Activated CD4-positive, alpha-beta T cell treated with anti-CD3 and anti-CD28 coated beads for 36 hours (primary cell): Measurements from ENCODE around the gene MS4A14. TPM values are rescaled to one million over a fixed set of nuclear protein-coding genes. Genes with fewer than 3 reads are reported as not detected.

ENCODE experiments used
- ATAC-seq: fragments of 200-7000 bp; cut with Tn5 transposase; one replicate; pipeline ENCODE4 v1.10.0; 2021; ENCODE audit warnings: mild to moderate bottlenecking, moderate library complexity
- CTCF ChIA-PET: fragments of 350-600 bp; sonication (Branson Sonifier 250); formaldehyde crosslinking; loops from one replicate; lab custom pipeline; 2021; ENCODE audit warnings: antibody characterized with exemption; lab: Charles Lee
- POLR2A ChIA-PET: fragments of 350-600 bp; sonication (Branson Sonifier 250); formaldehyde crosslinking; loops from one replicate; lab custom pipeline; 2021; ENCODE audit warnings: antibody characterized with exemption, inconsistent platforms; lab: Charles Lee
- DNase-seq: peaks from one replicate; pipeline ENCODE4 v3.0.0-alpha.2; 2020
- H3K27ac Mint-ChIP-seq: one replicate; pipeline ENCODE4 v1.8.0; 2021; ENCODE audit warnings: mixed read lengths
- H3K27me3 Mint-ChIP-seq: one replicate; pipeline ENCODE4 v1.8.0; 2021; ENCODE audit warnings: mixed read lengths
- H3K36me3 Mint-ChIP-seq: one replicate; pipeline ENCODE4 v1.8.0; 2021; ENCODE audit warnings: low read depth, mixed read lengths
- H3K4me1 Mint-ChIP-seq: one replicate; pipeline ENCODE4 v1.8.0; 2021; ENCODE audit warnings: mixed read lengths
- H3K4me3 Mint-ChIP-seq: one replicate; pipeline ENCODE4 v1.8.0; 2021; ENCODE audit warnings: mild to moderate bottlenecking, moderate library complexity, mixed read lengths
- H3K9me3 Mint-ChIP-seq: one replicate; pipeline ENCODE4 v1.8.0; 2021; ENCODE audit warnings: low read depth, mixed read lengths
- intact Hi-C, 2 experiments: fragments of 100-400 bp; cut with DNase I in 1 of 2; cut with micrococcal nuclease in 1 of 2; formaldehyde crosslinking; loops; one replicate each; pipeline versions ENCODE4 v1.14.2 to v1.15.1; 2022 to 2024; cut with DNase I, micrococcal nuclease
- total RNA-seq, 2 experiments: library from RNA; stranded (reverse); gene quantifications; one replicate each; pipeline ENCODE4 v1.2.3, GENCODE V29; 2021

The MS4A14 gene
- total RNA-seq, 2 experiments from 2014 or later: not detected

DNA sequence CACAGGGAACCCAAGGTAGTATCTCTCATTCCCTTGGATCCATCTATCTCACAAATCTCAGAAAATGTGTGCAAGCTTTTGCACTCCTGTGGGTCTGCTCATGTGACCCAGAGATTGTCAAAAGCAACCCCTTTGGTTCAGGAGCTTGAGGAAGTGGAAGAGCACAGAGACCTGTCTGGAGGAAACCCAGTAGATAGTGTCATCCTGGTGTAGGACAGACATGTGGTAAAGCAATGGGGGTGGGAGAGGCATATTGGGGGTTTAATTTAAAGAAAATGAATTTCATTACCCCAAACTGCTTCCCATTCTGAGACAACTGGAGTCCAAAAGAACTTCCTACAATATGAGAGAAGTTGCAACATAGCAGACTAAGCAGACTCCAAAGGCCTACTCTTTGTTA, 5.8 kb upstream of the MS4A14 start:
- intact Hi-C loops: no loop called here
- Mint-ChIP-seq H3K36me3 (no peaks in the 10 kb centered on the region), H3K9me3 (no peaks in the 10 kb centered on the region), H3K27me3 (peaks cover 3% of the 10 kb centered on the region), H3K4me1 (no peaks in the 10 kb centered on the region), H3K27ac (no peak overlapping the region), H3K4me3 (no peak overlapping the region)
- DNase-seq (no peak), ATAC-seq (no peak)
- CTCF ChIA-PET: interaction anchor here (1.1 kb wide), 1 partner anchor 28 kb away, joined by 3 read pairs; no protein-coding TSS in a partner anchor
- POLR2A ChIA-PET: no interaction called here

DNA sequence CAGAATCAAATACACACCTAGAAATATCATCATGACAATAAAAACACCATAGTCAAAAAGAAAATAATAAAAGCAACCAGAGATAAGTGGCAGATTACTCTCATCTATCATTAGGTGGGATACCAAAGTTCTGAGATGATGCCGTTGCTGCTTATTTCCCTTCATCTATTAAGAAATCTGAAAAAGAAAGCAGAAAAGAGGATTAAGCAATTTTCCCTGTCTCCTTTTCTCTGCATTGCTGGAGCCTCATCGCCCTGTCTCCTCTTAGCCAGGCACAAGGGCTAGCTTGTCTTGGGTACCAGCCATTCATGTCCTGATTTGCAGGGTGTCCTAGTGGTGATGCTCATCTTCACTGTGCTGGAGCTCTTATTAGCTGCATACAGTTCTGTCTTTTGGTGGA, 3.9 kb upstream of the MS4A14 start:
- ATAC-seq: no peak
- no peaks in the 10 kb centered on the region for H3K4me1 Mint-ChIP-seq
- H3K36me3 Mint-ChIP-seq: no peaks in the 10 kb centered on the region
- CTCF ChIA-PET: no interaction called here
- no peaks in the 10 kb centered on the region for H3K9me3 Mint-ChIP-seq
- no peak overlapping the region for H3K27ac Mint-ChIP-seq
- intact Hi-C loops: no loop called here
- POLR2A ChIA-PET: no interaction called here
- no peaks in the 10 kb centered on the region for H3K27me3 Mint-ChIP-seq
- no peak for DNase-seq
- H3K4me3 Mint-ChIP-seq: no peak overlapping the region

DNA sequence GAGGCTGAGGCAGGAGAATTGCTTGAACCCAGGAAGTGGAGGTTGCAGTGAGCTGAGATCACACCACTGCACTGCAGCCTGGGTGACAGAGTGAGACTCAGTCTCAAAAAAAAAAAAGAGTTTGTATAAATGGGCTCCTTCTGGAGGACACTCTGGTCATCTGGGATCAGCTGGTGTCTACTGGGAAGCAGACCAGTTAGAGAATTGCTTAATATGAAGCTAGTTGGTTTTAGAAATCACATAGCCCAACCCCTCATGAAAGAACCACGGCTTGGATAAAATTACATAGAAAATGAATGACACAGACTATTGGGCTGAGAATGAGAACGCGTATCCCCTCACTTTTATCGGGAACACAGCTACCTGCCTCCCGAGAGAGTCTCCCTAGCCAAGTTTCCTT, 3.2 kb upstream of the MS4A14 start:
- CTCF ChIA-PET: no interaction called here
- intact Hi-C loops: no loop called here
- ATAC-seq (no peak), DNase-seq (no peak)
- POLR2A ChIA-PET: no interaction called here
- Mint-ChIP-seq H3K4me1 (no peaks in the 10 kb centered on the region), H3K4me3 (no peak overlapping the region), H3K27me3 (no peaks in the 10 kb centered on the region), H3K36me3 (no peaks in the 10 kb centered on the region), H3K27ac (no peak overlapping the region), H3K9me3 (no peaks in the 10 kb centered on the region)

DNA sequence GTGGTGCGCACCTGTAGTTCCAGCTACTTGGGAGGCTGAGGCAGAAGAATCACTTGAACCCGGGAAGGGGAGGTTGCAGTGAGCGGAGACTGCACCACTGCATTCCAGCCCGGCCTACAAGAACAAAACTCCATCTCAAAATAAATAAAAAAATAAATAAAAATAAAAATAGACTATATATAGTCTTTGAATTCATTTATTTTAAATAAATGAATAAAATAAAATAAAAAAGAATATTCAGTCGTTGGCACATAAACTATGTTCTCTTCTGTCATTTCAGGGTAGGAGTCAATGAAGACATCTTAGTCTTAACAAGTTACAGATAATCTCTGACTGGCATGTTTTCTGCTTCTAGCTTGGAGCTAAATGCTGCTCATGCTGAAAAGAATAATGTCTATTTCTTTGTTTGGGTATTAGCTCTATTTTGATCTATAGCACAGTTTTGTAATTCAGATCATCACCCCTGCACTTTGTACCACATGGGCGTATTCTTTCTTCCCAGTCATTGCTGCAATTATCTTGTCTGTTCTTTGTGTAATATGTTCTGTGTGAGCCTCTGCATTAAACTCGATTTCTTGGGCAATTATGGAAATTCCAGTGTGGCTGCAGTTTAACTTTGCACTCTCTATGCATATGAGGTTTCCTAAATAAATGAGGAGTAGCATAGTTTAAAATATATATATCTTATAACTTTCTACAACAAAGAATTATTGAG, 1.4 kb upstream of the MS4A14 start:
- ATAC-seq (no peak), DNase-seq (no peak)
- no peaks in the 10 kb centered on the region for H3K4me1 Mint-ChIP-seq
- no peak overlapping the region for H3K4me3 Mint-ChIP-seq
- H3K27ac Mint-ChIP-seq: no peak overlapping the region
- intact Hi-C loops: no loop called here
- no peaks in the 10 kb centered on the region for H3K36me3 Mint-ChIP-seq
- no peaks in the 10 kb centered on the region for H3K9me3 Mint-ChIP-seq
- H3K27me3 Mint-ChIP-seq: no peaks in the 10 kb centered on the region
- POLR2A ChIA-PET: no interaction called here
- CTCF ChIA-PET: no interaction called here

DNA sequence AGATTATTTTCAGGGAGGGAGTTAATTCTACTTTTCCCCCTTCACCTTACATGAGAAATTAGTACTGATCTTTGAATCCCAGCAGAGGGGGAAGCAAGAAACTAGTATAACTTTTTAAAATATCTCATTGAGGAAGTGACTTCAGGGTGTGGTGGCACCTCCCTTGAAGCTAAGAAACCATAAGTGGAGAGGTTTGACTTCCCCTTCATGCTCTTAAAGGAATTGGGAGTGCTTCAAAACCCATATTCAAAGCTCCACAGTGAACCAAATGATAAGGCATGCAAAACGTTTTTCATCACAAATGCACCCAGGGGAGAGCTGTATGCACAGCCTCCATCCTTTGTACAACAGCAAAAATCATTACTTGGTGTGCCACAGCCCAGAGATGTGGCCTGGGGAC, 540 bp downstream of the MS4A14 start:
- POLR2A ChIA-PET: no interaction called here
- Mint-ChIP-seq H3K27ac (no peak overlapping the region), H3K4me3 (no peak overlapping the region), H3K4me1 (no peaks in the 10 kb centered on the region), H3K27me3 (no peaks in the 10 kb centered on the region), H3K9me3 (no peaks in the 10 kb centered on the region), H3K36me3 (no peaks in the 10 kb centered on the region)
- CTCF ChIA-PET: interaction anchor here (0.5 to 0.8 kb wide), 3 partner anchors 14 to 300 kb away, joined by 3 to 4 read pairs (median 3); no protein-coding TSS in a partner anchor
- DNase-seq (no peak), ATAC-seq (no peak)
- intact Hi-C loops: no loop called here

DNA sequence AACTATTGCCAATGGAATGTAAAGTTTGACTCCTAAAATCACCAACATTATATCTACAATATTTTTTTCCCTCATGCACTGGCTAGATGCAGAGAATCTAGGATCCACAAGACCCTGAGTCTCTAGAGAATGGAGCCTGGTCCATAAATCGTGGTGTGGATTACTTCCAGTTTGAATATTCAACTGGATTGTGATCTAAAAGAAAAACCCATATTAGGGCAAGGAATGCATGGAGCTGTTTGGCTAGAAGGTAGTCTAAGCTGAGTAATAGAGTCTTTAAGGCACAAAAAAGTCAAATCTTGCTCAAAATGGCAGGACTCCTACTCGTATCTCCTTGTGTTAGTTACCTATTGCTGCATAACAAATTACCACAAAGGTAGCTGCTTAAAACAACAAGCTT, 23.8 kb downstream of the MS4A14 start:
- intact Hi-C loops: no loop called here
- no peaks in the 10 kb centered on the region for H3K9me3 Mint-ChIP-seq
- peaks cover 10% of the 10 kb centered on the region for H3K27me3 Mint-ChIP-seq
- ChIA-PET CTCF (no interaction called here), POLR2A (no interaction called here)
- H3K36me3 Mint-ChIP-seq: no peaks in the 10 kb centered on the region
- H3K27ac Mint-ChIP-seq: no peak overlapping the region
- ATAC-seq (no peak), DNase-seq (no peak)
- H3K4me3 Mint-ChIP-seq: no peak overlapping the region
- H3K4me1 Mint-ChIP-seq: no peaks in the 10 kb centered on the region

DNA sequence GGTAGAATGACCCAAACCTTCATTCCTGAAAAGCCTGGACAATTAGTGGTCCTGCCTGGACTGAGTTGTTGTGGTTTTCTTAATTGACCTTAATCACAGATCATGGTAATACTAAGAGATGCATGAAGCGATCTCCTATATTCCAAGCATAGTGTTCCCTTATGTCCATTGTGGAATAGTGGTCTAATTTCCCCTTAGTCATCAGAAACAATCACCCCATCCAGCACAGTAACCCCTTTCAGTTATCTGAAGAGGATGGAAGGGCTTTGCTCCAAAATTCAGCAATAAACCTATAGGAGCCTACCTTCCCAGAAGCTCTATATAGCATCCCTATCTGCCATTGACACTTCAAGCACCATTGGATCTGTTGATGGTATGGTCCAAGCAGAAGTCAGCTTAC, 26.4 kb downstream of the MS4A14 start:
- DNase-seq (no peak), ATAC-seq (no peak)
- ChIA-PET CTCF (interaction anchor here (0.5 to 0.6 kb wide), 2 partner anchors 175 to 599 kb away, joined by 3 to 5 read pairs; no protein-coding TSS in a partner anchor), POLR2A (no interaction called here)
- Mint-ChIP-seq H3K27ac (no peak overlapping the region), H3K27me3 (peaks cover 2% of the 10 kb centered on the region), H3K36me3 (no peaks in the 10 kb centered on the region), H3K4me3 (no peak overlapping the region), H3K9me3 (no peaks in the 10 kb centered on the region), H3K4me1 (no peaks in the 10 kb centered on the region)
- intact Hi-C loops: no loop called here

DNA sequence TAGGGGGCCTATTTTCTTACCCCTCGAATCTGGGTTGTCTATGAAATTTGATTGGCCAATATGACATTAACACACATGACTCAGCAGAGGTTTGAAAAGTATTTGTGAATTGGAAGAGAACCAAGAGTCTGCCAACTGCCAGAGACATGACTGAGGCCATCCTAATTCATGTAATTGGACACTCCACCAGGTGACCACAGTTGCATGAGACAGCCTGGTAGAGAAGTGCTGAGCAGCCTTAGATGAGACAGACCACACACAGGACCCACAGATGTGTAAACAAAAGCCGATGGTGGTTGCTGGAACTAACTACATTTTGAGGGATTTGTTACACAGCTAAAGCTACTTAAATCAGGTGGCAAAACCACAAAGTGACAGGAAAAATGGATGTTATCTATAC, 32.3 kb downstream of the MS4A14 start:
- ATAC-seq (no peak), DNase-seq (no peak)
- Mint-ChIP-seq H3K27me3 (peaks cover 18% of the 10 kb centered on the region), H3K27ac (no peak overlapping the region), H3K4me3 (no peak overlapping the region), H3K36me3 (no peaks in the 10 kb centered on the region), H3K4me1 (no peaks in the 10 kb centered on the region), H3K9me3 (no peaks in the 10 kb centered on the region)
- ChIA-PET POLR2A (no interaction called here), CTCF (no interaction called here)
- intact Hi-C loops: no loop called here

DNA sequence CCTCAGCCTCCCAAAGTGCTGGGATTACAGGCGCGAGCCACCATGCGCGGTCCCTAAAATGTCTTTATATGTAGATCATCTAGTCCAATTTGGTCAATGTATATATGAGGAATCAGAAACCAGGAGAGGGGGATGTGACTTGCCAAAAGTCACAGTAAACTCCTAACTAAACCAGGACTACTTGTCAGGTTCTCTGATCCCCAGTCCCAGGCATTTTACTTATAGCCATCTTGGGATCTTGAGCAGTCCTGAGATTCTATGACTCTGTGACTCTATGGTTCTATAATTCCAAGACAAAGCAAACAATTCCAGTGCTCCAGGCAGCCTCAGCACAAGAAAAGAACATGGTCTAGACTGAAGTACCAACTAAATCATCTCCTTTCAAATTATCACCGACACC, 33.0 kb downstream of the MS4A14 start, which contains the start of gene MS4A5:
TSS of gene MS4A5 (plus strand) at position 301 of the 400 bp plus-strand sequence. CDS start 103 bp downstream, outside the sequence.
- Mint-ChIP-seq H3K4me3 (no peak within 1 kb of the TSS), H3K36me3 (no peaks in the 10 kb centered on the region), H3K4me1 (no peaks in the 10 kb centered on the region), H3K27me3 (peaks cover 19% of the 10 kb centered on the region), H3K9me3 (no peaks in the 10 kb centered on the region), H3K27ac (no peak within 1 kb of the TSS)
- no peak for ATAC-seq
- DNase-seq: no peak
- ChIA-PET POLR2A (no interaction called here), CTCF (no interaction called here)
- intact Hi-C loops: no loop called here

DNA sequence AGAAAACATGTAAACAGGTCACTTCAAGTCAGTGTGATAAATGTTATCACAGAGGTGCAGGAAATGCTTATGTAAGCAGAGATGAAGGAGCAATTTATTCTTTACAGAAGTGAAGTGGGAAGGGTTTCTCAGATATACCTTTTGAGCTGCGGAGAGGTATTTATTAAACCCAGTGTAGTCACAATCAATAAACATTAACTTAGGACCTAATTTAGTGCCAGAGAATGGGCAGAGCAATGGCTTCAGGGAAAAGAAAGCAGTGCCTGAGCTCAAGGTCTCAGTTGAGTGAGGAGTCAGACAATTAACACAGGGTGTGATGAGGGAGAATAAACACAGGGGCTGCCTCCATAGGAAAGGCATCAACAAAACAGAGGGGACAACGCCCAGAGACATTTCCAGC, 35.0 kb downstream of the MS4A14 start:
- CTCF ChIA-PET: interaction anchor here (1.1 kb wide), 1 partner anchor 66 kb away, joined by 3 read pairs; no protein-coding TSS in a partner anchor
- H3K27ac Mint-ChIP-seq: no peak overlapping the region
- DNase-seq: no peak

DNA sequence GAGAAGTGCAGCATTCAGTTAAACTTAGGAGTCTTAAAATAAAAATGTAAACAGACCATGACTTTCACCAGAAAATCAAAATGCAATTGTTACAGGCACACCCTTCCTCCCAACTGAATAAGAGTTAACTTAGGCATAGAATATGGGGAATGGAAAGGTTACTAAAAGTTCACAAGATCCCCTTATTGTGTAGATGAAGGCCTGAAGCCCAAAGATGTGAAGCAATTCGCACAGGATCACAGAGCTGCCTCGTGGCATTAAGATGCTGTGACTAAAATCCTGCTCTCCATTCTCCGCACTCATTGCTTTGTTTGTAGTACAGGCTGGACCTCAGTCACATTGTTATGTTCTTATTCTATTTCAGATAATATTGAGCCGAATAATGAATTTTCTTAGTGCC, 37.1 kb downstream of the MS4A14 start:
- Mint-ChIP-seq H3K27ac (no peak overlapping the region), H3K9me3 (no peaks in the 10 kb centered on the region), H3K4me3 (no peak overlapping the region), H3K27me3 (peaks cover 11% of the 10 kb centered on the region), H3K36me3 (no peaks in the 10 kb centered on the region), H3K4me1 (no peaks in the 10 kb centered on the region)
- ChIA-PET CTCF (no interaction called here), POLR2A (no interaction called here)
- ATAC-seq (no peak), DNase-seq (no peak)
- intact Hi-C loops: no loop called here

More for the DNA sequence above, 35.0 kb downstream of the MS4A14 start:
- intact Hi-C loops: no loop called here
- Mint-ChIP-seq H3K36me3 (no peaks in the 10 kb centered on the region), H3K4me1 (no peaks in the 10 kb centered on the region), H3K27me3 (peaks cover 19% of the 10 kb centered on the region), H3K4me3 (no peak overlapping the region), H3K9me3 (no peaks in the 10 kb centered on the region)
- no peak for ATAC-seq
- POLR2A ChIA-PET: no interaction called here

DNA sequence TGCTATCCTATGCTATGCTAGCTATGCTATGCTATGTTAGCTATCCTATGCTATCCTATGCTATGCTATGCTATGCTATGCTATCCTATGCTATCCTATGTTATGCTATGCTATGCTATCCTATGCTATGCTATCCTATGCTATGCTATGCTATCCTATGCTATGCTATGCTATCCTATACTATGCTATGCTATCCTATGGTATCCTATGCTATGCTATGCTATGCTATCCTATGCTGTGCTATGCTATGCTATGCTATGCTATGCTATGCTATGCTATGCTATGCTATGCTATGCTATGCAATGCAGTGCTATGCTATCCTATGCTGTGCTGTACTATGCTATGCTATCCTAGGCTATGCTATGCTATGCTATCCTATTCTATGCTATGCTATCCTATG, 50.8 kb downstream of the MS4A14 start:
- H3K9me3 Mint-ChIP-seq: no peaks in the 10 kb centered on the region
- DNase-seq: no peak
- ChIA-PET POLR2A (no interaction called here), CTCF (no interaction called here)
- intact Hi-C loops: no loop called here
- H3K27me3 Mint-ChIP-seq: no peaks in the 10 kb centered on the region
- H3K4me3 Mint-ChIP-seq: no peak overlapping the region
- no peak for ATAC-seq
- H3K27ac Mint-ChIP-seq: no peak overlapping the region
- no peaks in the 10 kb centered on the region for H3K36me3 Mint-ChIP-seq
- peaks cover 12% of the 10 kb centered on the region for H3K4me1 Mint-ChIP-seq
